AG10803 (cell line): ENCODE measurements around the gene MTHFD2L.

ENCODE experiments used
- DNase-seq: peaks from one replicate; pipeline ENCODE4 v3.0.0; 2010; ENCODE audit warnings: low read depth
- H3K4me3 ChIP-seq: 2 replicates; pipeline ENCODE4 v1.5.1; 2011; ENCODE audit warnings: mild to moderate bottlenecking, low read length, control low read depth
- TF ChIP-seq, protein P1 (sequence below): conservative IDR thresholded peaks from 2 replicates; pipeline ENCODE4 v1.5.1; 2011; ENCODE audit warnings: mild to moderate bottlenecking, low read length, control low read depth, inconsistent platforms

MTHFD2L gene

DNA sequence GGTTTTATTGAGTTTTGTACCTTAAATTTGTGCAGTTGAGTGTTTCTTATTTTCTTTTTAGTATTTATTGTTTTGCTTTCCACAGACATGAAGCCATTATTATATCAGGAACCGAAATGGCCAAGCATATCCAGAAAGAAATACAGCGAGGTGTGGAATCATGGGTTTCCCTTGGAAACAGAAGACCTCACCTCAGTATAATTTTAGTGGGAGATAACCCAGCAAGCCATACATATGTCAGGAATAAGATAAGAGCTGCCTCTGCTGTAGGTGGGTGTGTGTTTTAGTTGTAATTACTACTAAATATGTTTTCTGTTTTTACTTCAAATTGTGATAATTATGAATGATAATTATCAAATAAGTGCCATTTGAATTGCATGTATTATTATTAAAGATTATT, 16.5 kb downstream of the MTHFD2L start:
- no peak for DNase-seq
- TF ChIP-seq, protein P1, sequence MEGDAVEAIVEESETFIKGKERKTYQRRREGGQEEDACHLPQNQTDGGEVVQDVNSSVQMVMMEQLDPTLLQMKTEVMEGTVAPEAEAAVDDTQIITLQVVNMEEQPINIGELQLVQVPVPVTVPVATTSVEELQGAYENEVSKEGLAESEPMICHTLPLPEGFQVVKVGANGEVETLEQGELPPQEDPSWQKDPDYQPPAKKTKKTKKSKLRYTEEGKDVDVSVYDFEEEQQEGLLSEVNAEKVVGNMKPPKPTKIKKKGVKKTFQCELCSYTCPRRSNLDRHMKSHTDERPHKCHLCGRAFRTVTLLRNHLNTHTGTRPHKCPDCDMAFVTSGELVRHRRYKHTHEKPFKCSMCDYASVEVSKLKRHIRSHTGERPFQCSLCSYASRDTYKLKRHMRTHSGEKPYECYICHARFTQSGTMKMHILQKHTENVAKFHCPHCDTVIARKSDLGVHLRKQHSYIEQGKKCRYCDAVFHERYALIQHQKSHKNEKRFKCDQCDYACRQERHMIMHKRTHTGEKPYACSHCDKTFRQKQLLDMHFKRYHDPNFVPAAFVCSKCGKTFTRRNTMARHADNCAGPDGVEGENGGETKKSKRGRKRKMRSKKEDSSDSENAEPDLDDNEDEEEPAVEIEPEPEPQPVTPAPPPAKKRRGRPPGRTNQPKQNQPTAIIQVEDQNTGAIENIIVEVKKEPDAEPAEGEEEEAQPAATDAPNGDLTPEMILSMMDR, result no peak
- no peak overlapping the region for H3K4me3 ChIP-seq

DNA sequence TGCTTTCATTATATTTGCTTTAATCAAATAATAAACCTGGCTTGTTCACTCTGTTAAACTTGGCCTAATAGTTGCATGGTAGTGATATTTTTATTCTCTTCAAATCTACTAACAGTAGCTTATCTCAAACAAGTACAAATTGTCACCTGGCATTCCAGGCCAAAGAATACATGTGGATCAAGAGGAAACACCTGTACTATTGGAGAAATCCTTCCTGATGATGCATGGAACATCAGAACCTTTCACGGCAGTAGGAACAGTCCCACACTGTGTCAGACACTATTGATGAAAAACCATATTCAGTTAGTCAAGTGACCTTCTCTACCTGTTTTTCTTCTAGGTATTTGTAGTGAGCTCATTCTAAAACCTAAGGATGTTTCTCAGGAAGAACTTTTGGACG, 17.0 kb downstream of the MTHFD2L start:
- H3K4me3 ChIP-seq, result no peak overlapping the region
- no peak for DNase-seq
- TF ChIP-seq, protein P1, result no peak

DNA sequence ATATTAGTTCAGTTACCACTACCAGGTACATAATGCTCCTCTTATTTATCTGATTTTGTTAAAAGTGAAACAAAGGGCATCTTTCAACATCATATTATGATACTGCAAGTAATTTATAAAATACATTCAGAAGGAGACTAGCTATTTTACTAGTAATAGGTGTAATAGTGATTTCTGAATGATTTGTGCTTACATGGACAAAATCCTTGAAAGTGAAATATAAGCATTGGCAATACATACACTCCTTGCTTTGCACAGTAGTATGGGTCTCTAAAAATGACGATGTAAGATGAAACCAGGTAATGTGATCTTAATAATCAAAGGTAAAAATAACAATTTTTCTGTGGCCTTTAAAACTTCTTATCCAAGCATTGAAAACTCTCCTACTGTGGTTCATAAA, 17.5 kb downstream of the MTHFD2L start:
- DNase-seq, result no peak
- H3K4me3 ChIP-seq, result no peak overlapping the region
- TF ChIP-seq, protein P1, result no peak

DNA sequence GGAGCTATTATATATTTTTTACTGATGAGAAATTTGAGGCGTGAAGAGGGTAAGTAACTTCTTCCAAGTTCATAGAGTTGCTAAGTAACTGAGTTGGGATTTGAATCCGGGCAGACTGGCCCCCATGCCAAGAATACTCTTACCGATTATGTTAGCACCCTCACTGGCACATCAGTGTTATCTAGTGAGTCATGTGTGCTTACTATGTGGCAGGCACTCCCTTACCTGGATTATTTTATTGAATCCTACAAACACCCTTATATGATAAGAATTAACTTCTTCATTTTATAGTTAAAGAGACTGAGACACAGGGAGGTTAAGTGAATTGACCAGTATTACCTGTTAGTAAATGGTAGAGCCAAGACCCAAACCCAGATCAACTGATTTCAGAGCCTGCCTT, 20.9 kb downstream of the MTHFD2L start:
- no peak for DNase-seq
- H3K4me3 ChIP-seq, result no peak overlapping the region
- TF ChIP-seq, protein P1, result no peak

DNA sequence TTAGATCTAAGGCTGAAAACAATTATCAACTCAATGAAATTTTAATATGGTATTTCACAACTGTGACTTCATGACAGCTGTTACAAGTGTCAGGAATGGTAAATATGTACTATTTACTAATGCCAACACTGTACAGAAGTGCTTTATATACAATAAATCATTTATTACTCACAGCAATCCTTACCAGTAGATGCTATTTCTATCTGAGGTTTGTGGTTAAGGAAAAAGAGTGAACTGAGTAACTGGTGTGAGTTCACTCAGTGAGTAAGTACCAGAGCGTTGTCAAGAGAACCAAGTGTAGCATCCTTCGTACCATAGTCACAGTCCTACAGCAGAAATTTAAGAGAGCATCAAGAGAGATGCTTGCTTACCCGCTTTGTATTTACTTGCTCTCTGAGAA, 23.3 kb downstream of the MTHFD2L start:
- TF ChIP-seq, protein P1, result no peak
- peak; percentile 92 for DNase-seq
- H3K4me3 ChIP-seq, result no peak overlapping the region

DNA sequence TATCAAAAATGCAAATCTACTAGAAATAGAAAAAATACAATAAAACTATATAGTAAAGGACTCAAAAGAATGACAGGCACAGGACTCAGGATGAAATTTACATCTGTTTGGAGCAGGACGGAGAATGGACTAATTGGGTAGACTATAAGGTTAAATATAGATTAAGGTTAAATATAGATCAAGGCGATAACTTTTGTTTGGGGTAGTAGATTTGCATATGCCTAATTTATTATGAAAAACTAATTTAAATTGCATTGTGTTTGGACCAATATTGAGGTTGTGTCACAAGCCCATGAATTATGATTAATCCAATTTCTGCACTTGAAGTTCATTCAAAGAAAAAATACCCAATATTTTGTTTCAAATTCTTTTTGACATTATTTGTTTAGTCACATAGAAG, 31.0 kb downstream of the MTHFD2L start:
- no peak for DNase-seq
- no peak overlapping the region for H3K4me3 ChIP-seq
- TF ChIP-seq, protein P1, result no peak

- no peak overlapping the region for H3K4me3 ChIP-seq
- TF ChIP-seq, protein P1, result peak; percentile 82
- peak; percentile 55 for DNase-seq
These were observed 31.6 kb downstream of the MTHFD2L start for GRCh38 chr4:74189331-74190043.
